NCI-H128 (cell line): ENCODE results near the gene MYBL2.
A peak's percentile ranks its signal among the peaks of the same experiment; 100 is the strongest.
"Not testable (repeated sequence)": the region's sequence is repeated elsewhere in the genome, so short reads cannot be mapped to it uniquely, and the experiment has no call there.

ENCODE experiments used
- DNase-seq: peaks from one replicate; lab custom pipeline; 2025; ENCODE audit not compliant: unreplicated experiment; lab: John Stamatoyannopoulos, UW

Gene MYBL2

DNA sequence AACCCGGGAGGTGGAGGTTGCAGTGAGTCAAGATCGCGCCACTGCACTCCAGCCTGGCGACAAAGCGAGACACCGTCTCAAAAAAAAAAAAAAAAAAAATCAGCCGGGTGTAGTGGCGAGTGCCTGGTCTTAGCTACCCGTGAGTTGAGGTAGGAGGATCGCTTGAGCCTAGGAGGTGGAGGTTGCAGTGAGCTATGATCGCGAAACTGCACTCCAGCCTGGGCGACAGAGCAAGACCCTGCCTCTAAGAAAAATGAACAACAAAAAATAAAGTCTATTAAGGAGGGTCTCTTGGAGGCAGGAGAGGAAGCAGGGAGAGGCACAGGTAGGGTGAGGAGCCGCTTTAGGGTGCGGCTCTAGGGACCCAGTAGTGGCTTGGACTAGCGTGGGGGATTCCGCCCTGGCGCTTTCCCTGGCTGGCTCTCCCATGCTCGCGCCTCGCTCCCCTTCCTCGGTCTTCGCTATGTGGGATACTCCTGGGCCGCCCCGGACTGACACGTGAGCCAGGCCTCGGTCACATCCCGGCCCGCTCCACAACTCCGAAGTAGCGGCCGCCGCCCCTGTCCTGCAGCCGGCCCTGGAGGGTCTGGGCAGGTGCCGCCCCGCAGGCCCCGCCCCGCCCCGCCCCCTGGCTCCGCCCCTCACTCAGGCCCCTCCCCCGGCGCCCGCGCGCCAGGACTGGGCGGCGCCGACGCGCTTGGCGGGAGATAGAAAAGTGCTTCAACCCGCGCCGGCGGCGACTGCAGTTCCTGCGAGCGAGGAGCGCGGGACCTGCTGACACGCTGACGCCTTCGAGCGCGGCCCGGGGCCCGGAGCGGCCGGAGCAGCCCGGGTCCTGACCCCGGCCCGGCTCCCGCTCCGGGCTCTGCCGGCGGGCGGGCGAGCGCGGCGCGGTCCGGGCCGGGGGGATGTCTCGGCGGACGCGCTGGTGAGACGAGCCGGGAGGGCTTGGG is at the start of gene MYBL2:
Gene MYBL2, plus strand, starts transcription at position 739 of the 953 bp plus-strand sequence. Its CDS starts 170 bp downstream, at position 909.
- DNase-seq: peak; percentile 18

DNA sequence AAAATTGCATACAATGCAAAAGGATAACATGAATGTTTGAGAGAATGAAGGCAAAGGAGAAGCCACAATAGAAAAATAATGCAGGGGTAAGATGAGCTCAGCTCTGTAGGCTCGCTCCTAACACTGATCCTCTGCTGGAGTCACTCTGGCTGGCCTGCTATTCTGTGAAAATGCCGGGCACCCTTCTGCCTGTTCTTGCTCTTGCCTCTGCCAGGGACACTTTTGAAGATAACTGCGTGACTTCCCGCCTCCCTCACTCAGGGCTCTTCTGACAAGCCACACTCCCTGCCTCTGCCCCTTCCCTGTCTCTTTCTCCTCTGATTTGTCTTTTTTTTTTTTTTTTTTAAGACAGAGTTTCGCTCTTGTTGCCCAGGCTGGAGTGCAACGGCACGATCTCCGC is 35.3 kb upstream of the MYBL2 start:
- DNase-seq: no peak

DNA sequence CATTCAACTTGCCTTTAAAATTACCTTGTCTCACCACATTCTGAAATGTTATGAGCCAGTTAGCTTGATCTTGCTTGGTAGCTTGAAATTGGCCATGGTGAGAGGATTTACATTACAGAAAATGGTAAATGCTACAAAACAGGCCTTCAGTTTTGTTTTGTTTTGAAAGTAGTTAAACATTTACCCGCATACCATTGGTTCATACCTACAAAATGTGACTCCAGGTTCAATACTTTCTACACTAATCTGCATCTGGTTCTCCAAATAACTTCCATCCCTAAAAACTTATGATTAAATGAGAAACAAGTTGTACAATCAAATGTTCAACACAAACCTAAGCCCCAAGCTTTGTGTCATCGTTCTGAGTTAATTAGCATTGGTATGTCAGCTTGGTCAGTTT is 30.5 kb upstream of the MYBL2 start:
- DNase-seq: no peak

DNA sequence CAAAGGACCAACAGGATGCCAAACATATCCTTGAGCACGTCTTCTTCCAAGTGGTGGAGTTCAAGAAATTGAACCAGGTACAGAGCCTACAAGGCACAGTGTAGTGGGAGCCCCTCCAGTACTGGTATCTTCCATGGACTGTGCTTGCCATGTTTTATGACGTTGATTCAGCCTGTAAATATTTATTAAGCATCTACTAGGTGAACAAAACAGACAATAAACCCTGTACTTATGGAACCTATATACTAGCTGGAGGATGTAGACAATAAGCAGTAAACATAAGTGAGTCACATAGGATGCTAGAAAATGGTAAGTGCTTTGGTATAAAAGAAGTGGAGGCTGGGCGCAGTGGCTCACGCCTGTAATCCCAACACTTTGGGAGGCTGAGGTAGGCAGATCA is 24.4 kb upstream of the MYBL2 start:
- no peak for DNase-seq

DNA sequence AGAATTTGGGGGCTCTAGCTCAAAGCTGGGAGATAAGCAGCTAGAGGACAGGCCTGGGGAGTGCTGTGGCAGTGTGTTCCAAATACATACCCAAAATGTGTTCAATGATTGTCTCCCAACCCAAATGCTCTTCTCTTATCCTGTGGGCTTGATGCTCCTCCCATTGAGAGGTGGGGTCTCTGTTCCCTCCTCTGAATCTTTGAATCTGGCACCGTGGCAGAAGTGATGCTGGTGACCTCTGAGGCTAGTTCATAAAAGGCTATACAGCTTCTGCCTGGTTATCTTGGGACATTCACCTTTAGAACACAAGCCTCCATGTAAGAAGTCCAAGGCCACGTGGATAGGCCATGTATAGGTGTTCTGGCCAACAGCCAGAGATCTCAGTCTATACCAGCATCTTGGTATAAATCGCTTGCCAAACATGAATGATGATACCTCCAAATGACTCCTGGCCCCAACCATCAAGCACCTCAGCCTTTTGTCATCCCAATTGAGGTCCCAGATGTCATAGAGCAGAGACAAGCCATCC is 15.9 kb upstream of the MYBL2 start:
- no peak for DNase-seq

DNA sequence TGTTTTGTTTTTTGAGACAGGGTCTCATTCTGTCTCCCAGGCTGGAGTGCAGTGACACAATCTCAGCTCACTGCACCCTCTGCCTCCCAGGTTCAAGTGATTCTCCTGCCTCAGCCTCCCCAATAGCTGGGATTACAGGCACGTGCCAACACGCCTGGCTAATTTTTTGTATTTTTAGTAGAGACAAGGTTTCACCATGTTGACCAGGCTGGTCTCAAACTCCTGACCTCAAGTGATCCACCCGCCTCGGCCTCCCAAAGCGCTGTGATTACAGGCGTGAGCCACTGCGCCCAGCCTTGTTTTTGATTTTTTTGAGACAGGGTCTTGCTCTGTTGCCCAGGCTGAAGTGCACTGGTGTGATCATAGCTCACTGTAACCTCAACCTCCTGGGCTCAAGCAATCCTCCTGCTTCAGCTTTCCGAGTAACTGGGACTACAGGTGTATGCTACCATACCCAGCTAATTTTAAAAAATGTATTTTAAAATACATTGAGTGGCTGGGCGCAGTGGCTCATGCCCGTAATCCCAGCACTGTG is 15.2 kb upstream of the MYBL2 start:
- not testable (repeated sequence) for DNase-seq

DNA sequence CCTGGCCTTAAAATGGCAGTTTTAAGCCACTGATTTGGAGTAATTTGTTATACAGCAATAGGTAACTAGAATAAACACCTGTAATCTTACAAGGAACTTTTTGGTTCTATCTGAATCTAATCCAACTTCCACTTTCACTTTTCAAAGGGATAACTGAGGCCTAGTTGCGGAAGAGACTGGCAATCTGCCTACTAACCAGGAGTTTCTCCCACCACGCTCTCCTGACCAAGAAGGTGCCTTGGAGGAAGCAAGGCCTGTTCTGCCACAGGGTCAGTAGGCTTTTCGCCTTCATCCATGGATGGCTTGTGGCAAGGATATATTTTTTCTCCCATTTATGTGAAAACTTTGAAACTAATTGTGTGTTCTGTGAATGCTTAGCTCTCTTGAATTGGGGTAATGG is 12.9 kb upstream of the MYBL2 start:
- no peak for DNase-seq

DNA sequence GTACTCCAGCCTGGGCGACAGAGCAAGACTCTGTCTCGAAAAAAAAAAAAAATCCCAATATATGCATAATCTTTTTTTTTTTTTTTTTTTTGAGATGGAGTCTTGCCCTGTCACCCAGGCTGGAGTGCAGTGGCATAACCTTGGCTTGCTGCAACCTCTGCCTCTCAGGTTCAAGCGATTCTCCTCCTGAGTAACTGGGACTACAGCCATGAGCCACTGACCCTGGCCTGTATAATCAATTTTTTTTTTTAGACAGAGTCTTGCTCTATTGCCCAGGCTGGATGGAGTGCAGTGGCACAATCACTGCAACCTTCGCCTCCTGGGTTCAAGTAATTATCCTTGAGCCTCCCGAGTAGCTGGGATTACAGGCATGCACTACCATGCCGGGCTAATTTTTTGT is 11.7 kb upstream of the MYBL2 start:
- not testable (repeated sequence) for DNase-seq

DNA sequence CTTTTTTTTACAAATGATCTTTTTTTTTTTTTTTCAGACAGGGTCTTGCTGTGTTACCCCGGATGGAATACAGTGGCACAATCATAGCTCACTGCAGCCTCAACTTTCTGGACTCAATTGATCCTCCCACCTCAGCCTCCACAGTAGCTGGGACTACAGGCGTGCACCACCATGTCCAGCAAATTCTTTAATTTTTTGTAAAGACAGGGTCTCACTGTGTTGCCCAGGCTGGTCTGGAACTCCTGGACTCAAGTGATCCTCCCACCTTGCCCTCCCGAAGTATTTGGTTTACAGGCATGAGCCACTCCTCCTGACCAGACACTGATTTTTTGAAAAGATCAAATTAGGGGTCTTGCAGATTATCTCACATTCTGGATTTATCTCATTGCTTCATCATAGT is 11.0 kb upstream of the MYBL2 start:
- no peak for DNase-seq

DNA sequence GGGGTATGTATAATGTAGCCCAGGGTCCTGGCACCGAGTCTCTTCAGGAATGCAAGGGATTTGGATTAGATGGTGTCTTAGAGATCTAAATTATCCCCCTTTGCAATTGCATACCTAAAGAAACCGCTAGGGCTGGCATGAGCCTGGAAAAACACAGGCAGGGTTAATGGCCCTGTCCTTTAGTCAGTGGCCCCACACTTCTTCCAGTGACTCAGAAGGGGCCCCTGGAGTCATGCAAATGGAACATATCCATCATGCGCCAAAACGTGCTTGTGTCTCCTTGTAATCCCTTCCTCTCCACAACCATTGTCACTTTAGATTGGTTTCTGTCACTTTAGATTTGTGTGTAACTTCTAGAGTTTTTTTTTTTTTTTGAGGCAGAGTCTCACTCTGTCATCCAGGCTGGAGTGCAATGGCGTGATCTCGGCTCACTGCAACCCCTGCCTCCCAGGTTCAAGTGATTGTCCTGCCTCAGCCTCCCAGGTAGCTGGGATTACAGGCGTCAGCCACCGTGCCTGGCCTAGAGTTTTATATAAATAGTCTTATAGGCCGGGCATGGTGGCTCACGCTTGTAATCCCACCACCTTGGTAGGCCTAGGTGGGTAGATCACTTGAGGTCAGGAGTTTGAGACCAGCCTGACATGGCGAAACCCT is 8.7 kb upstream of the MYBL2 start:
- DNase-seq: no peak

DNA sequence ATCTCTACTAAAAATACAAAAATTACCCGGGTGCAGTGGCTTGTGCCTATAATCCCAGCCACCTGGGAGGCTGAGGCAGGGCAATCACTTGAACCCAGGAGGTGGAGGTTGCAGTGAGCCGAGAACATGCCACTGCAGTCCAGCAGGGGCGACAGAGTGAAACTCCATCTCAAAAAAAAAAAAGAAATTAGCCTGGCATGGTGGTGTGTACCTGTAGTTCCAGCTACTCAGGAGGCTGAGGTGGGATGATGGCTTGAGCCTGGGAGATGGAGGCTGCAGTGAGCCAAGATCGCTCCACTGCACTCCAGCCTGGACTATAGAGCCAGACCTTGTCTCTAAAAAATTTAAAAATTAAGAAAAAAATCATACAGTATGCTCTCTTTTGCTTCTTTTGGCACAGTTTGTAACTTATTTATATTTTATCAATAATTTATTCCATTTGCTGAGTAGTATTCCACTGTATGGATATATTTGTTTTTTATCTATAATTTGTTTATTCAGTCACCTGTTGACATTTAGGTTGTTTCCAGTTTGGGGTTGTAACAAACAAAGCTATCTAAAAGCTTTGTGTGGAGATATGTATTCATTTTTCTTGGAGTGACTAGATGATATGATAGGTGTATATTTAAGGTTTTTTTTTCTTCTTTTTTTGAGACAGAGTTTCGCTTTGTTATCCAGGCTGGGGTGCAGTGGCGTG is 8.0 kb upstream of the MYBL2 start:
- DNase-seq: no peak

DNA sequence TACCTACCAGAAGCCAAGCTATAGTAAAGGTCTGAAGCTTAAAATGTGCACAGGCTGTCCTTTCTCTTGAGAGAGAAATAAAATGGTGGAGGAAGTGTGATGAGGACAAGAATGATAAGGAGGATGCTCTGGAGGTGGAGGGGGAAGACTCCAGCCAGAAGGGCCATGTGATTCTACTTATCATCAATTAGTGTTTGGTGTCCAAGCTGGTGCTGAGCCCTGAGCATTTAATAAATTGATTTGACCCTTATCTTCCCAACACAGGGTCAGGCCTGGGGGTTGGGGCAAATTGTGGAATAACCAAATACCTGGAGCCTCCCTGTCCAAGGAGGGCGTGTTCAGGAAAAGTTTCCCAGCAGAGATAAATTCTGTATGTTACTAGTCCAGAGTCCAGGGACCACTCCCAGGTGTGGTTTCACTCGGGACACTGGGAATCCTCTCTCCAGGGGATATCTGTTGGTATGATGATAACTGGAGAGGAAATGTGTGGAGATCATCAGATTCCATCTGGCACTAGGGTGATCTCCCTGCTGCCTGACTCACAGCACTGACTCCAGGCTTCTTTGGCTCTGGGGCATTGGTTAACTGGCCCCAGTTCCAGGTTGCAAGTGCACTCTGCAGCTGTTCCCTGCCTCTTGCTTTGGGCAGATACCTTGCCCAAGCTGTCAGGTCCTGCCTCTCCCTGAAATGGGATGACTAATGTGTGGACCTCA is 3.8 kb upstream of the MYBL2 start:
- DNase-seq: no peak

DNA sequence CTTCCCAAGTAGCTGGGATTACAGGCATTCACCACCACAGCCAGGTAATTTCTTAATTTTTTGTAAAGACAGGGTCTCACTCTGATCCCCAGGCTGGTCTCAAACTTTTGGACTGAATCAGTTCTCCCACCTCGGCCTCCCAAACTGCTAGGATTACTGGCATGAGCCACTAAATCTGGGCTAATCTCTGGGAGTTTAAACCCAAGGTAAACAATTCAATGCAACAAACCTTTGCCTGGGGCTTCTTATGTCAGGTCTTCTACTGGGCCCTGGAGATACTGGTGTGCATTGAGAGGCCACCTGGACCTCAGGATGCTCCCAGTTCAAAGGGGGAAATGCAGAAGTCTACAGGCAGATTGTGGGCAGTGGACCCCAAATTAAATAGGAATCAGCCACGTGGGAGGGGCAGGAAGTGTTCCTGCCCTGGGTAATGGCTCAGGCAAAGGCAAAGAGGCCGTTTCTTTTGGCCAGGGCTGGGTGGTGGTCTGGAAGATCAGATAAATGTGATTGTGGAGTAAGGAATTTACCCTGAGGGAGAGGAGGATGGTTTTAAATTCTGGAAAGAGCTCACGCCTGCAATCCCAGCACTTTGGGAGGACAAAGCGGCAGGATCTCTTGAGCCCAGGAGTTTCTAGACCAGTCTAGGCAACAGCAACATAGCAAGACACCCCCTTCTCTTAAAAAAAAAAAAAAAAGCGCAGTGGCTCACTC is 1.3 kb upstream of the MYBL2 start:
- DNase-seq: no peak

DNA sequence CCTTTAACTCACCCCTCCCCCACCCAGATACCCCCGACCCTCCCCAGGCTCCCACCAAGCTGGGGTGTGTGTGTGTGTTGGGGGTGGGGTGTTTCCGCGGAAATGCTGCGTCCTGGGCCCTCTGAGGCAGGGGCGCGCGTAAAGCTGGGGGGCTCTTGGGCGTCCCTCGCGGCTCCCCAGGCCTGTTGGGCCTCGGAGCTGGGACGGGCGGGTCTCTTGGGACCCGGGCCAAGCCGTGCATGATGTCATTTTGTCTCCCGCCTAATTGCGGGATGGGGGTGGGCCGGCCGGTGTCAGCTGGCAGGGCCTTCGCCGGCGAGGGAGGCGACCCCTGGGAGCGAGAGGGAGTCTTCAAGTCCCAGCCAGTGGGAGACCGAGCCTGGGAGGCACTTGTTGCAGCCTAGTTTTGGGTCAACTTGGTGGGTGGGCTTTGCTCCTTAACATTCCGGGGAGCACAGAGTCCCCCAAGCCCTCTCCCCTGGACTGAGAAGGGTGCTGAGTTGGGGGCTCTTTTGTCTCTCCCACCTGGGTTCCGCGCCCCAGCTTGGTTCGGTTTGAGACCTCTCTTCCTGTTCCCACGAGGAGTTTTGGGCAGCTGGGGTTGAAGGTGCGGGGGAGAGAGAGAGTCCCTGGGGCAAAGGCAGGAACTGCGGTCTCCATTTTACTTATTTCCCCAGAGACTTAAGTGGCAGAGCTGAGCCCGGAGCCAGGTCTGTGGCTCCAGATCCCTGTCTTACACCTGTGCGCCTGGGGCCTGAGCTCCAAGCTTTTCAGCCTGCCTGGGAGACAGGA is 623 bp downstream of the MYBL2 start:
- DNase-seq: no peak

DNA sequence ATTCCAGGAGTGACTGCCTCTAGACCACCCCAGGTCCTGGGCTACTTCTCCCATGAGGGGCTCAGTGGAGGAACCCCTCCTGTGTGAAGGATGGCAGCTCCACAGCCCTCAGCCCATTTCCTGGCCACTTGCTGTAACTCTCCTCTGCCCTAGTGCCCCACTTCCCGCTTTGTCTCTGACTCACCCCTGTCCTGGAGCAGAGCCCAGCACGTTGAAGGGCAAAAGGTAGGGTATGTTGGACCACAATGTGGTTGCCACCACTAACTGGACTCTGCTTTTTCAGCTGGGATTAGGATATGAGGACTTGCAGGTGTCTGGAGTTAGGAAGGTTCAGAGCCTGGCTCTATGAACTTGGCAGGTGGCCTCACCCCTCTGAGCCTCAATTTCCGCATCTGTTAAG is 2.4 kb downstream of the MYBL2 start:
- DNase-seq: no peak

DNA sequence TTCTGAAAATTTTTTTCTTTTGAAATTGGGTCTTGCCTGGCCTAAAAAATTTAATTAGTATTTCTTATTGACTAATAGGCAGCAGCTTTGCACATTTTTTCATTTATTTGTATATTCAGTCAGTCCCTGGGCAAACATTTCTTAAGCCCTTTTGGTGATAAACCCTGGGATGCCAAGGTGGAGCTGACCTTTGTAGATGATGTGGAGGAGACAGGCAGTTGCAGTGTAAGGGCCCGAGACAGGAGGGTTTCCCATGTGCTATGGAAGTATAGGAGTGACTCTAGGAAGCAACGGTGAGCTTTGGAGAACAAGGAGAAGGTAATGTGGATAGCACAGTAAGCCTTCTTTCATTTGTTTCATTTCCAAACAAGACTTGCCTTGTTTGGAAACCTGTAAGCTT is 3.5 kb downstream of the MYBL2 start:
- DNase-seq: no peak

DNA sequence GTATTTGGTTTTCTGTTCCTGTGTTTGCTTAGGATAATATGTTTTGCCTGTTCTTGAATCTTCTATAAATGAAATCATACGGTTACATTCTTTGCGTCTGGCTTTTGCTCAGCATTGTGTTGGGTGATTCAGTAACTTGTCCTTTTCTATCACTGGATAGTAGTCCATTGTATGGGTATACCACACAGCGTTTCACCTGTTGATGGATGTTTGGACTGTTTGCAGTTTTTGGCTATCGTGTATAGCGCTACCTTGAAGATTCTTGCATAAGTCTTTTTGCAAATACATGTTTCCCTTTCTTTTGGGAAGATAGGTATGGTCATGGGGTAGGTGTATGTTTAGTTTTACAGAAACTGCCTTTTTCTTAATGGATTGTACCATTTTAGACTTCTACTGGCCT is 9.5 kb downstream of the MYBL2 start:
- no peak for DNase-seq

DNA sequence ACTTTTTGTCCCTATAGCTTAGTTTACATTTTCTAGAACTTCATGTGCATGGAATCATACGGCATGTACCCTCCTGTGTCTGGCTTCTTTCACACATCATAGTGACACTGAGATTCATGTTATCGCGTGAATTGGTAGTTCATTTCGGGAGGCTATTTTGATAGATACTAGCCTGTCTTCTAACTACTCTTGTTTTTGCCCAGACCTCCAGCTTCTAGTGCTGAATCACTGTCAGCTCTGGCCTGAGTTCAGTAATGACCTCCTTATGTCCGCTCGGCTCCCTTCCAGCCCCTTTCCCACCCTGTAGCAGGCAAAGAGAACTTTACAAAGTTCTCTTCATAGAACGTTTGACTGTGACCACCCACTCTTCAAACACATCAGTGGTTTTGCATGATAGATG is 14.1 kb downstream of the MYBL2 start:
- no peak for DNase-seq

DNA sequence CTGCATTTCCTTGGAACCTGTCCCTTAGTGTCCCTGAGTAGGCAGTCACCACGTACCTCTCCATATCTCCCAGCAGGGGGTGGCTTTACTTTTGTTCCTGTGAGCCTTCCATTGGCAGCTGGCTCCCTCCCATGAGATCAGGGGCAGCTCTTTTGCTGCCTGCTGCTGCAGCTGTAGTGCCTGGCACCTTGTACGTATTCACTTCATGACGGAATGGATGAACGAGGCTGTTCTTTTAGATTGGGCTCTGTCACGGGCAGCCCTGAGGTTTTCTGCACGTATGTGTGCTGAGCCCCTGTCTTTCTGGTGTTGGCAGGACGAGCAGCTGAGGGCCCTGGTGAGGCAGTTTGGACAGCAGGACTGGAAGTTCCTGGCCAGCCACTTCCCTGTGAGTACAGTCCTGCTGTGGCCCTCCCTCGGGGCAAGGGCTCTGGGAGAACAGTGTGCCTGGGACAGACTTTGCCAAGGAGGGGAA is 14.6 kb downstream of the MYBL2 start:
- peak; percentile 51 for DNase-seq
